K562 (cell line): ENCODE data around the gene HMBS. TPM values are rescaled to one million over a fixed set of nuclear protein-coding genes. Genes with fewer than 3 reads are reported as not detected.

Source experiments
- ARID2 ChIP-seq: fragments of 450-650 bp; IDR thresholded peaks from 2 replicates; pipeline ENCODE4 v1.6.1; 2017; ENCODE audit warnings: antibody characterized with exemption, mild to moderate bottlenecking
- ATF7 ChIP-seq: fragments of 450-650 bp; IDR thresholded peaks from 2 replicates; pipeline ENCODE4 v1.7.1; 2014; ENCODE audit warnings: mild to moderate bottlenecking, moderate library complexity
- EP400 ChIP-seq: fragments of 450-650 bp; IDR thresholded peaks from 2 replicates; pipeline ENCODE4 v1.6.1; 2017; ENCODE audit warnings: antibody characterized with exemption, mild to moderate bottlenecking, moderate library complexity
- HLTF ChIP-seq: fragments of 450-650 bp; IDR thresholded peaks from 2 replicates; pipeline ENCODE4 v1.6.1; 2016
- HNRNPK ChIP-seq: fragments of 200-400 bp; formaldehyde crosslinking; IDR thresholded peaks from one replicate; pipeline ENCODE4 v1.6.1; 2018; ENCODE audit warnings: mild to moderate bottlenecking, low read depth, low read length; ENCODE audit not compliant: poor library complexity, severe bottlenecking
- RBBP5 ChIP-seq: fragments of 200-600 bp; sonication (generic); IDR thresholded peaks from 2 replicates; pipeline ENCODE4 v1.6.1; 2012; ENCODE audit warnings: borderline replicate concordance, mild to moderate bottlenecking, low read length, control low read depth, inconsistent platforms; ENCODE audit not compliant: insufficient read depth, poor library complexity, severe bottlenecking
- RUNX1 ChIP-seq: sonication (generic); IDR thresholded peaks from 2 replicates; pipeline ENCODE4 v1.6.1; 2016; ENCODE audit warnings: antibody characterized with exemption, low read depth
- SMAD1 ChIP-seq: fragments of 150-350 bp; IDR thresholded peaks from 2 replicates; pipeline ENCODE4 v1.6.1; 2014; ENCODE audit warnings: low read length, low read depth; ENCODE audit not compliant: partially characterized antibody
- SRSF1 ChIP-seq: fragments of 200-400 bp; formaldehyde crosslinking; IDR thresholded peaks from 2 replicates; pipeline ENCODE4 v1.6.1; 2017; ENCODE audit warnings: mild to moderate bottlenecking, low read depth, low read length, moderate library complexity
- TCF7L2 ChIP-seq: fragments of 150-350 bp; IDR thresholded peaks from 2 replicates; pipeline ENCODE4 v1.6.1; 2016; ENCODE audit warnings: low read depth, mild to moderate bottlenecking, low read length, moderate library complexity
- THRAP3 ChIP-seq: fragments of 450-650 bp; IDR thresholded peaks from 2 replicates; pipeline ENCODE4 v1.6.1; 2016; ENCODE audit warnings: mild to moderate bottlenecking, inconsistent platforms, borderline replicate concordance
- ZNF134 ChIP-seq: fragments of 250-450 bp; sonication (Bioruptor Pico); conservative IDR thresholded peaks from 2 replicates; pipeline ENCODE4 v1.4.0; 2020
- ZNF140 ChIP-seq: fragments of 250-450 bp; sonication (Bioruptor Pico); IDR thresholded peaks from 2 replicates; pipeline ENCODE4 v1.8.0; 2021; ENCODE audit warnings: moderate library complexity, mild to moderate bottlenecking, inconsistent platforms
- polyA plus RNA-seq, 8 experiments: library from polyadenylated mRNA; depleted of rRNA in 4 of 8; stranded (reverse) in 5 of 8; unstranded in 3 of 8; fragments of >200 nt; fragmentation: Nextera tagmentation in 2 of 8; fragmentation: Illumina TruSeq in 1 of 8; extraction: Ambion mirVana in 2 of 8; extraction: Trizol in 1 of 8; gene quantifications; 2 replicates each; pipeline versions ENCODE4 v1.2.1 to v1.2.3, GENCODE V29; 2011 to 2014; ENCODE audit warnings: inconsistent platforms in 1 of 8, missing spikeins in 1 of 8
- total RNA-seq, 7 experiments: library from RNA; depleted of rRNA in 6 of 7; stranded (reverse); fragments of >200 nt in 6 of 7; fragmentation: Illumina TruSeq in 2 of 7; extraction: Trizol in 2 of 7; gene quantifications; 2 replicates each; pipeline versions ENCODE4 v1.2.1 to v1.2.3, GENCODE V29; 2011 to 2021; ENCODE audit warnings: low replicate concordance in 1 of 7
- TF ChIP-seq, protein P1 (sequence below): fragments of 450-650 bp; IDR thresholded peaks from 2 replicates; pipeline ENCODE4 v1.6.1; 2017; ENCODE audit warnings: antibody characterized with exemption, mild to moderate bottlenecking
- TF ChIP-seq, protein P2 (sequence below), 2 experiments: fragments of 450-650 bp in 1 of 2; sonication (generic) in 1 of 2; formaldehyde crosslinking; conservative IDR thresholded peaks; 2 replicates each; pipeline versions ENCODE4 v1.4.0 to v1.8.1; 2020 to 2022; ENCODE audit warnings: mild to moderate bottlenecking in 1 of 2, missing genetic modification reagents in 1 of 2
- TF ChIP-seq, protein P3 (sequence below), 2 experiments: fragments of 200-800 bp in 1 of 2; sonication (Bioruptor generic) in 1 of 2; sonication (generic) in 1 of 2; formaldehyde crosslinking in 1 of 2; IDR thresholded peaks in 1 of 2; conservative IDR thresholded peaks in 1 of 2; 2 replicates each; pipeline versions ENCODE4 v1.5.0 to v1.6.1; 2016 to 2020; ENCODE audit warnings: missing compliant biosample characterization in 1 of 2, missing genetic modification characterization in 1 of 2, missing genetic modification reagents in 1 of 2
- TF ChIP-seq, protein P4 (sequence below): fragments of 250-450 bp; sonication (Bioruptor Pico); IDR thresholded peaks from 2 replicates; pipeline ENCODE4 v1.4.0; 2020; ENCODE audit warnings: mild to moderate bottlenecking, moderate library complexity

HMBS gene
- total and polyA plus RNA-seq, 9 of the 15 experiments (the other 6 are each of a cell fraction or from before 2014, with no cell fraction given): 56.9 to 385 (median 286) TPM

DNA sequence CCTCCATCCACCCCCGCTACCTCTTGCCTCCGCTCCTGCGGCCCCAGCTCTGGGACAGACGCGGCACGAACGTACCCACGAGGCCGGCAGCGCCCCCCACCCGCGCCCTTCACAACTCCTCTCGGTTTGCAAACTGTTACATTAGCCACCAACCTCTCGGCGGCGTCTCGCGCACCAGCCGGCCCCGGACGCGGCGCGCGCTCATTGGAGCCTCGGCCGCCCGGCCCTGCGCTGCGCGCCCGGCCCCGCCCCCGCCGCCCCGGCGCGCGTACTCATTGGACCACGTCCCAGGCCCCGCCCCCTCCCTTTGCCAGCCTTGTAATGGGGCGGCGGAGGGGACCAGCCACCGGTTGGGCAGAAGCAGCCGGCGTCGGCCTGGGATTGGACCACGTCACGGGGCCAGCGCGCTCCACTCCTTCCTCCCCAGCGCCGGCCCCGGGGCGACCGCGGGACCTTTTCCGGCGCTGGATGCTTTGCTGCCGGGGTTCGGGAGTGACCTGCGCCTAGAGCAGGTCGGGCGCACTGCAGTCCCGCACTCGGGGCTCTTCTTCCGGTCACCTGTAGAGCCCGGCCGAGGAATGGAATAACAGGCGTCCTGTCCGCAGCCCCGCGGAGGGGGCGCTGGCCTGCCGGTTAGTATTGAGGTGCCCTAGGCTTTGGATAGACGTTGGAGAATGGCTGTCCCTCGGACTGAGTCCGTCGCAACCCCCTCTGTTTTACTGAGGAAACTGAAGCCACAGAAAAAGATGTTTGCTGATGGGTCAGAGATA lies 27.5 kb upstream of the HMBS start, which contains the start of gene HYOU1 (continued):
- TF ChIP-seq, protein P1, sequence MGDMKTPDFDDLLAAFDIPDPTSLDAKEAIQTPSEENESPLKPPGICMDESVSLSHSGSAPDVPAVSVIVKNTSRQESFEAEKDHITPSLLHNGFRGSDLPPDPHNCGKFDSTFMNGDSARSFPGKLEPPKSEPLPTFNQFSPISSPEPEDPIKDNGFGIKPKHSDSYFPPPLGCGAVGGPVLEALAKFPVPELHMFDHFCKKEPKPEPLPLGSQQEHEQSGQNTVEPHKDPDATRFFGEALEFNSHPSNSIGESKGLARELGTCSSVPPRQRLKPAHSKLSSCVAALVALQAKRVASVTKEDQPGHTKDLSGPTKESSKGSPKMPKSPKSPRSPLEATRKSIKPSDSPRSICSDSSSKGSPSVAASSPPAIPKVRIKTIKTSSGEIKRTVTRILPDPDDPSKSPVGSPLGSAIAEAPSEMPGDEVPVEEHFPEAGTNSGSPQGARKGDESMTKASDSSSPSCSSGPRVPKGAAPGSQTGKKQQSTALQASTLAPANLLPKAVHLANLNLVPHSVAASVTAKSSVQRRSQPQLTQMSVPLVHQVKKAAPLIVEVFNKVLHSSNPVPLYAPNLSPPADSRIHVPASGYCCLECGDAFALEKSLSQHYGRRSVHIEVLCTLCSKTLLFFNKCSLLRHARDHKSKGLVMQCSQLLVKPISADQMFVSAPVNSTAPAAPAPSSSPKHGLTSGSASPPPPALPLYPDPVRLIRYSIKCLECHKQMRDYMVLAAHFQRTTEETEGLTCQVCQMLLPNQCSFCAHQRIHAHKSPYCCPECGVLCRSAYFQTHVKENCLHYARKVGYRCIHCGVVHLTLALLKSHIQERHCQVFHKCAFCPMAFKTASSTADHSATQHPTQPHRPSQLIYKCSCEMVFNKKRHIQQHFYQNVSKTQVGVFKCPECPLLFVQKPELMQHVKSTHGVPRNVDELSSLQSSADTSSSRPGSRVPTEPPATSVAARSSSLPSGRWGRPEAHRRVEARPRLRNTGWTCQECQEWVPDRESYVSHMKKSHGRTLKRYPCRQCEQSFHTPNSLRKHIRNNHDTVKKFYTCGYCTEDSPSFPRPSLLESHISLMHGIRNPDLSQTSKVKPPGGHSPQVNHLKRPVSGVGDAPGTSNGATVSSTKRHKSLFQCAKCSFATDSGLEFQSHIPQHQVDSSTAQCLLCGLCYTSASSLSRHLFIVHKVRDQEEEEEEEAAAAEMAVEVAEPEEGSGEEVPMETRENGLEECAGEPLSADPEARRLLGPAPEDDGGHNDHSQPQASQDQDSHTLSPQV: no peak
- TF ChIP-seq TCF7L2: no peak
- TF ChIP-seq ARID2: no peak
- TF ChIP-seq RUNX1: no peak
- TF ChIP-seq HLTF: no peak
- TF ChIP-seq ZNF134 (CRISPR knock-in tag): no peak
- TF ChIP-seq, protein P2, sequence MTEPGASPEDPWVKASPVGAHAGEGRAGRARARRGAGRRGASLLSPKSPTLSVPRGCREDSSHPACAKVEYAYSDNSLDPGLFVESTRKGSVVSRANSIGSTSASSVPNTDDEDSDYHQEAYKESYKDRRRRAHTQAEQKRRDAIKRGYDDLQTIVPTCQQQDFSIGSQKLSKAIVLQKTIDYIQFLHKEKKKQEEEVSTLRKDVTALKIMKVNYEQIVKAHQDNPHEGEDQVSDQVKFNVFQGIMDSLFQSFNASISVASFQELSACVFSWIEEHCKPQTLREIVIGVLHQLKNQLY (CRISPR knock-in tag; conservative IDR thresholded peaks at IDR 0.05): 0 out of 4 replicates have a peak, but pooled peaks of 1 of the 2 experiments have one; percentile 31
- no peak for TF ChIP-seq THRAP3
- no peak for TF ChIP-seq HNRNPK
- no peak for TF ChIP-seq SRSF1
- TF ChIP-seq, protein P3, sequence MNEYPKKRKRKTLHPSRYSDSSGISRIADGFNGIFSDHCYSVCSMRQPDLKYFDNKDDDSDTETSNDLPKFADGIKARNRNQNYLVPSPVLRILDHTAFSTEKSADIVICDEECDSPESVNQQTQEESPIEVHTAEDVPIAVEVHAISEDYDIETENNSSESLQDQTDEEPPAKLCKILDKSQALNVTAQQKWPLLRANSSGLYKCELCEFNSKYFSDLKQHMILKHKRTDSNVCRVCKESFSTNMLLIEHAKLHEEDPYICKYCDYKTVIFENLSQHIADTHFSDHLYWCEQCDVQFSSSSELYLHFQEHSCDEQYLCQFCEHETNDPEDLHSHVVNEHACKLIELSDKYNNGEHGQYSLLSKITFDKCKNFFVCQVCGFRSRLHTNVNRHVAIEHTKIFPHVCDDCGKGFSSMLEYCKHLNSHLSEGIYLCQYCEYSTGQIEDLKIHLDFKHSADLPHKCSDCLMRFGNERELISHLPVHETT (CRISPR knock-in tag; conservative IDR thresholded peaks at IDR 0.05 in 1 of 2, IDR thresholded peaks at IDR 0.05 in 1 of 2): peak in 1 of 2 experiments; percentile 90; a peak in 2 of 4 replicates
- TF ChIP-seq EP400: peak; percentile 94
- TF ChIP-seq ATF7: peak; percentile 82
- TF ChIP-seq RBBP5: peak; percentile 83
- peak; percentile 49 for TF ChIP-seq SMAD1
- no peak for TF ChIP-seq ZNF140 (CRISPR knock-in tag)
- TF ChIP-seq, protein P4, sequence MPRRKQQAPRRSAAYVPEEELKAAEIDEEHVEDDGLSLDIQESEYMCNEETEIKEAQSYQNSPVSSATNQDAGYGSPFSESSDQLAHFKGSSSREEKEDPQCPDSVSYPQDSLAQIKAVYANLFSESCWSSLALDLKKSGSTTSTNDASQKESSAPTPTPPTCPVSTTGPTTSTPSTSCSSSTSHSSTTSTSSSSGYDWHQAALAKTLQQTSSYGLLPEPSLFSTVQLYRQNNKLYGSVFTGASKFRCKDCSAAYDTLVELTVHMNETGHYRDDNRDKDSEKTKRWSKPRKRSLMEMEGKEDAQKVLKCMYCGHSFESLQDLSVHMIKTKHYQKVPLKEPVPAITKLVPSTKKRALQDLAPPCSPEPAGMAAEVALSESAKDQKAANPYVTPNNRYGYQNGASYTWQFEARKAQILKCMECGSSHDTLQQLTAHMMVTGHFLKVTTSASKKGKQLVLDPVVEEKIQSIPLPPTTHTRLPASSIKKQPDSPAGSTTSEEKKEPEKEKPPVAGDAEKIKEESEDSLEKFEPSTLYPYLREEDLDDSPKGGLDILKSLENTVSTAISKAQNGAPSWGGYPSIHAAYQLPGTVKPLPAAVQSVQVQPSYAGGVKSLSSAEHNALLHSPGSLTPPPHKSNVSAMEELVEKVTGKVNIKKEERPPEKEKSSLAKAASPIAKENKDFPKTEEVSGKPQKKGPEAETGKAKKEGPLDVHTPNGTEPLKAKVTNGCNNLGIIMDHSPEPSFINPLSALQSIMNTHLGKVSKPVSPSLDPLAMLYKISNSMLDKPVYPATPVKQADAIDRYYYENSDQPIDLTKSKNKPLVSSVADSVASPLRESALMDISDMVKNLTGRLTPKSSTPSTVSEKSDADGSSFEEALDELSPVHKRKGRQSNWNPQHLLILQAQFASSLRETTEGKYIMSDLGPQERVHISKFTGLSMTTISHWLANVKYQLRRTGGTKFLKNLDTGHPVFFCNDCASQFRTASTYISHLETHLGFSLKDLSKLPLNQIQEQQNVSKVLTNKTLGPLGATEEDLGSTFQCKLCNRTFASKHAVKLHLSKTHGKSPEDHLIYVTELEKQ: no peak
